GM19452 (cell line): Measurements from ENCODE around the gene LRRC72.
"Not testable (repeated sequence)": the region's sequence is repeated elsewhere in the genome, so short reads cannot be mapped to it uniquely, and the experiment has no call there.

ENCODE experiments used
- ATAC-seq: cut with Tn5 transposase; IDR thresholded peaks from one replicate; pipeline ENCODE4 v1.9.1; 2021; ENCODE audit not compliant: unreplicated experiment

LRRC72 gene

DNA sequence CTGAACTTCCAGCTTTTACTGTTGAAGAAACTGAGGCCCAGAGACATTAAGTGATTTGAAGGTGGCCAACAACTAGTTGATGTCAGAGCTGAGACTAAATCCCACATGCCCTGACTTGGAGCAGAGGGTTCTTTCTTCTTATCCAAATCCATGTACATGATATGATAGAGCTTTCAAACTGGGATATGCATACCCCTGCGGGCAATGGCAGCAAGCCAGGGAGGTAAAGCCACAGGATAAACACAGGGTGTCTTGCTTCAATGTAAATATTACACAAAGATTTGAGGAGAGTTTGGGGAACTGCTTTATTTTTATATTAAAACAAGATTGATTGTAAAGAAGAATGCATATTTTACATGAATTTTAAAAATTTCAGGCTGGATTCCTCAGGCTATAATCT lies 2.3 kb upstream of the LRRC72 start:
- ATAC-seq, result no peak

DNA sequence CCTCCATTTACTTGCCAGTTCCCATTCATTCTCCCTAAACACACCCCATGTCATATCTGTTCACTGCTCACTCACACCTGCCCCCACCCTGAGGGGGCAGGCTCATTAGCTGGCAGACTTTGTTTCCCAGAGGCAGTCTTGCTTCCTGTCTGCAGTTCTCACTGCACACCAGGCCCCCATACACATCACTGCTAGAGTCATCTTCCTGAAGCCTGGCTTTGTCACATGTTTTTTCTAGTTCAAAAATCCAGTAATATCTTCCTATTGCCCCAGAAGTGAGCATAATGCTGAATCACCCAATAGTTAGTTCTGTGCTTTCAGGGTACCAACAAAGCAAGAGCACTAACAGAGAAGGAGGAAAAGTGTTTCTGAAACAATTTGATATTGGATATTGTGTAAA lies 1.9 kb downstream of the LRRC72 start:
- ATAC-seq, result no peak

DNA sequence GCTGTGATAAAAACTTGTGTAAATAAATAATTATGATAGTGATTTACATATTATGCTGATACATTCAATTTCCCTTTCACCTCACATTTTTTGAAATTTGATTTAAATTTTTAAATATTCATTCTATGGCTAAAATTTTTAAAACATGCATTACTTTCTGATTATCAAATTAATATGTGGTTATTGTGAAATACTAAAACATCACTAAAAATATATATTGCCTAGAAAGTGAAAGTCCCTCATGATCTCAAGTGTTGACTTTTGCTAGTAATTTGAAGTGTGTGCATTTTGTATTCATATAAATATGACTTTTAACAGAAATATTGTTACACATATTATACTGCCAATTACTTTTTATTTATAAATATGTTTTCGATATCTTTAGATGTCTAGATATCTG lies 3.1 kb downstream of the LRRC72 start:
- no peak for ATAC-seq

DNA sequence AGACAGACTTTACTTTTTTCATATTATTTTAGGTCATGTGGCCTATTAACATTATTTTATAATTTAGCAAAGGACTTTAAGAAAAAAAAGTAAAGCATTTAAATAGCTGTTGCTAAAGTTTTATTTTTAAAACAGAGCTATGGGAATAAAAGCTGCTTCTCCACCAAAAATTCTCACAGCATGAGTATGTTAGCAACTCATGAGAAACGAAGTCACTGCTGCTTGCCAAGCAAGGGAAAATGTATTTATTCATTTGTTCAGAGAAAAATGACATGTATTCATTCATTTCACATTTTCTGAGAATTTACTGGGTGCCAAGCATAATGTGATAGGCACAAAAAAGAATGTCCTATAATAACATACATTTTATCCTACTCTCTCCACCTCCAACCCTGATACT lies 5.1 kb downstream of the LRRC72 start:
- no peak for ATAC-seq

DNA sequence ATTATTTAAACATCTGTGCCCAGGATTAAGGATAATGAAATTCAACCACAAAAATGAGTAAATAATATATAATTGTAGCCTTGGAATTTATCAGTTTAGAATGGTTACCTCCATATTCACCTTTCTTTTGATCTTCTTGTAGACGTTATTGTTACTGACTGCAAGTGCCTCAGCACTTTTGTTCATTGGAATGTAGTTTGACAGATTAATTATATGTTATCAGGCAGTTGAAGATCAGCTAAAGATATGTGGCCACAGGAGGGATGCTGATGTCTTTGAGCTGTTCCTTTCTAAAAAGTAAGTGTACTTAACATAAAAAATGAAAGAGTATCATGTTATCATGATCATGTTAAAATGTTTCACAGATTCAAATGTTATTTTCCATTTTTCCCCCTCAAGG lies 5.6 kb downstream of the LRRC72 start:
- no peak for ATAC-seq

DNA sequence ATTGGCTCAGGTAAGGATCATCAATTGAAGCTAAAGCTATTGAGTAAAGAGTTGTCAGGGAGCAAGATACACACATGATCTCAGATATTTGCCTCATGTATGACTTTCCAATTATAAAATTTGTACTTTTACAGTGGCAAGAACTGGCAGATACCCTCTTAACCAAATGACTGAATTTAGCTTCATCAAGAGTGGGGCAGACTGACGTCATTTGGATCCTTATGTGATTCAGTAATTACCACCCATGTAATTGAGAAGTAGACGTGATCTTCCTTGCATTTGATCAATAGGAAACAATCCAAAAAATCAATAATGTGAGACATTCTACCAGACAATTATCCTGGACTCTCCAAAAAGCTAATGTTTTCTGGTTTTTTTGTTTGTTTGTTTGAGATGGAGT lies 8.9 kb downstream of the LRRC72 start:
- ATAC-seq, result no peak

DNA sequence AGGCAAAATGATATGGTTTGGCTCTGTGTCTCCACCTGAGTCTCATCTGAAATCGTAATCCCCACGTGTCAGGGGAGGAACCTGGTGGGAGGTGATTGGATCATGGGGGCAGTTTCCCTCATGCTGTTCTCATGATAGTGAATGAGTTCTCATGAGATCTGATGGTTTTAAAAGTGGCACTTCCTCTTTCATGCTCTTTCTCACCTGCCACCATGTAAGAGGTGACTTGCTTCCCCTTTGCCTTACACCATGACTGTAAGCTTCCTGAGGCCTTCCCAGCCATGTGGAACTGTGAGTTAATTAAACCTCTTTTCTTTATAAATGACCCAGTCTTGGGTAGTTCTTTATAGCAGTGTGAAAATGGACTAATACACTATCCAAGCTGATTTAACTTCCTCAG lies 13.9 kb downstream of the LRRC72 start:
- not testable (repeated sequence) for ATAC-seq

DNA sequence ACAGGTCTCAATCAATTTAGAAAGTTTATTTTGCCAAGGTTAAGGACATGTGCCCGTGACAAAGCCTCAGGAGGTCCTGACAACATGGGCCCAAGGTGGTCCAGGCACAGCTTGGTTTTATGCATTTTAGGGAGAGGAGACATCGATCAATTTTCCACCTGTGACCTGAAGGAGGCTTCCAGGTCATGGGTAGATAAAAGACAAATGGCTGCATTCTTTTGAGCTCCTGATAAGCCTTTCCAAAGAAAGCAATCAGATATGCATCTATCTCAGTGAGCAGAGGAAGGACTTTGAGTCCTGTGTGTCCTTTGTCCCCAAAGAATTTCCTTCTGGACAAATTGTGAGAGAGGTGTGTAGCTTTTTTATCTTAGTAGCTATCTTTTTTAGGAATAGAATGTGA lies 15.8 kb downstream of the LRRC72 start:
- no peak for ATAC-seq

DNA sequence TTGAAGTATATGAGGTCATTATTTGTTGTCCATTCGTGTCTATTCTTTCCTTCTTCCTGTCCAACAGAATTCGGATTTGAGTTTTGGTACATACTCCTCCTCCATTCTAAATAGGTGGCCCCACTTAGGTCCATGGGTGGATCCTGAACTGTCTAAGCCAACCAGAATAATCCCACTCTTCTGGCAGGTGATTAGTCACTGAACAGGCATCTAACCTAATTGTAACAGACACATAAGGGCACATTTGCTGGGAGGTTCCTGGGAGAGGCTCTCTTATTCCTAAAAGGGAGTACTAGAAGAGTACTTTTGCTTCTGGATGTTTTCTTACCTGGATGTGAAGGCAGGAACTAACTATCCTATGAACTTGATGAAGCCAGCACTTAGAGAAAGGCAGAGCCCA lies 16.8 kb downstream of the LRRC72 start:
- ATAC-seq, result no peak

DNA sequence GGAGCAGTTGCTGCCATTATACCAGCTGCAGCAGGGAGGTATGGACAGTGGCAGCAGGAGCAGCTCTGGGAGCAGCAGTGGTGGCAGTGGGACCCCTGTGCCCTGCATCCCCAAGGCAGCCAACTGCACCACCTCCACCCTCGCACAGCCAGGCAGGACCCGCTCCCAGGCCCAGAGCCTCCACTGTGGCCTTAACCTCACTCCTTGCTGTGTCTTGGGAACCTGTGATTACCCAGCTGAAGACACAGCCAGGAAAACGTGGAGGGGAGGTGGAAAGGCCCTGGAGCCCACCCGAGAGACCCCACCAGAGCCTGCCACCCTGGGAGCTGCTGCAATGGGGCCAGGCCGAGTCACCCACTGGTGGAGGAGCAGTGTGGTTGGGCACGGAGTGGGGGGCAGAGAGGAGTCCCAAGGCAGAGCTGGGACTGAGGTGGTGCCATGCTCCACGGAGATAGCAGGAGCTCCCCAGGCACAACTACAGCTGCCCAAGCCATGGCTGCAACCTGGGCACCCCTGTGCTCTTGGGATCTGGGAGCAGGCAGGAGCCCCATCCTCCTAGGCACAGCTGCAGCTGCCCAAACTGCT lies 20.4 kb downstream of the LRRC72 start:
- ATAC-seq, result no peak

DNA sequence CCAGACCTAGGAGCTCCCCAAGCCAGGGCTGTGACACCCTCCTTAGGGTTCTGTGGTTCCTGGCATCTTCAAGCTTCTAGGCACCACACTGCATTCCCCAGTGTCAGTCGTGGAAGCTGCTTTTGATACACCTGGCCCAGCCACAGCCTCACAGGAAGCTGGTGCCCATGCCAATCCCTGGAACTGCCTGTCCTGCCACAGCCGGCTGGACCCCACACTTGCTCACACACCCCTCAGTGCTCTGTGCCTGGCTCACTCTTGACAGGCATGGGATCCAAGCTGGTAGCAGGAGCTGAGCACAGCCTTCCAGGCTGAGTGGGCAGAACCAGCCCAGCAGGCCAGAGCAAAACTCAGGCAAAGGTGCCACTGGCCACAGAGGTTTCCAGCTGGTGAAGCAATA lies 21.8 kb downstream of the LRRC72 start:
- no peak for ATAC-seq

DNA sequence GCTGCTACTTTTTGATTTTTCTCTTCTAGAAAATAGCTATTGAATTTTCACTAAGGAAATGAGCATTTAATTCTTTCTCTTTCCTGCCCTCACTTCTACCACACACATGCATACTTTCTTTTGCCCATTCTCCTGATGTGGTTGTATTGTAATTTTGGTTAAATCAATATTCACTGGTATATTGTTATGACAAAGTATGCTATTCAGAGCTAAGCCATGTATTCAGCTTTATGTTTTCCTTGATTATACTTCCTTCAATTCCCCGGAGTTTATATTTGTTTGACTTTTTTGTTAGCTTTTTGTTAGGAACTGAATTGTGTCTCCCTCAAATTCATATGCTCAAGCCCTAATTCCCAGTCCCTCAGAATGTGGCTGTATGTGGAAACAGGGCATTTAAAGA lies 24.0 kb downstream of the LRRC72 start:
- no peak for ATAC-seq

DNA sequence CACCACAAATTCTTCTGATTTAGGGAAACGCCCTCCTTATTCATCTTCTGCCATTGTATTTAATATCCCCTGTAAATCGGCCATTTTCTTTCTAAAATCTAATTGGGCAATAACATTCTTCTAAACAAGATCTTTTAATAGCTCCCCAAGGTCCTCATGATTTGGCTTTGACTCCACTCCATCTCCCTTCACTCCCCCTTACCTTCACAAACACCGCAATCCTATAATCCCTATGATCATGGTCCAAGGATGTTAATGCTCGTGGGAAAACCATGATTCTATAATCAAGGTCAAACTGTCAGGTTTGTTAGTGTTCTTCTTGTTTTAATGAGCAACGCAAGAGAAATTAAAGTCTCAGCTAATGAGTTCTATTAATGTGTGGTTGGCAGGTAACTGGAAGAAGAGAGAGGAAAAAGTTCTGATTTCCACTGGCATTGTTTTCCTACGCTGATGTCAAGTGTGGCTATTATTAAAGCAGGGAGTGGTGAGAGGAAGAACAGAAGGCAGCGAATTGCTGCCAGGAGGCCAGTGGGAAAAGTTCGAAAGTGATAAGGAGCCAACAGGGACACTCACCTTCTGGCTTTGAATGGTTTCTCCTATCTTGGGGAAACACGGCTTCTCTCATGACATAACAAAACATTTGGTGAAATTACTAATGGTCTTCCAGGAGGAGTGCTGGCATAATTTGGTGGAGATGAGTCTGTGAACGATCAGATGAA lies 28.1 kb downstream of the LRRC72 start:
- ATAC-seq, result no peak

DNA sequence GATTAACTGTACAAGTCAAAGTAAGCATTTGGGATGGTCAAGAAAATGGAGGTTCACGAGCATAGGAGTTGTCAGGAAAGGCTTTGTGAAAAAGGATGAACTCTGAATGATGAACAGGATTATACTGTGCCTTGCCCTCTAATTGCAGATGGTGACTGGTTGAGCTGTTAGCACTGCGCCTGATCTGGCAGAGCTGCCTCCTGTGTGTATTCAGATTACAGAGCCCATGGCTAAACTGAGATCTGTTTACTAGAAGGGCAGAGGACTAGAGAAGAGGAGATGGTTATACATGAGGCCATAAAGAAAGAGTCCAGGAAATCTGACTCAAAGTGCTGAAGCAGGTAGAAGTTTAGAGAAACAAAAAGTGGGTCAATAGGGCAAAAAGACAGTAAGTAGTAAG lies 29.7 kb downstream of the LRRC72 start:
- no peak for ATAC-seq

DNA sequence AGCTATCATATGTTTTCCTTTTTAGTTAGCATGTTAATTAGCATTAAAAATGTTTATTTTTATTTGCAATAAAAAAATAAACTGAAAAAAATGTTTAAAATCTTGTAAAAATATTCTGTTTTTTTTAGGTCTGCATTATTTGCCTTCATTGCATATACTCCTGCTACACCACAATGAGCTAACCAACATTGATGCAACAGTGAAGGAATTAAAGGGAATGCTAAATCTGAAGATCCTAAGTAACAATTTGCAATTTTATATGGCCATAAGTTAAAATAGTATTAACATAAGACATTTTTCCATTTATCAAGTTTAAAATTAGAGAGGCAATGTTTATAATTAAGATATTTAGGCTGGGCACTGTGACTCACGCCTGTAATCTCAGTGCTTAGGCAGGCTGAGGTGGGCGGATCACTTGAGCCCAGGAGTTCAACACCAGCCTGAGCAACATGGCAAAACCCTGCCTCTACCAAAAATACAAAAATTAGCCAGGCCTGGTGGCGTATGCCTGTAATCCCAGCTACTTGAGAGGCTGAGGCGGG lies 32.2 kb downstream of the LRRC72 start:
- ATAC-seq, result no peak

DNA sequence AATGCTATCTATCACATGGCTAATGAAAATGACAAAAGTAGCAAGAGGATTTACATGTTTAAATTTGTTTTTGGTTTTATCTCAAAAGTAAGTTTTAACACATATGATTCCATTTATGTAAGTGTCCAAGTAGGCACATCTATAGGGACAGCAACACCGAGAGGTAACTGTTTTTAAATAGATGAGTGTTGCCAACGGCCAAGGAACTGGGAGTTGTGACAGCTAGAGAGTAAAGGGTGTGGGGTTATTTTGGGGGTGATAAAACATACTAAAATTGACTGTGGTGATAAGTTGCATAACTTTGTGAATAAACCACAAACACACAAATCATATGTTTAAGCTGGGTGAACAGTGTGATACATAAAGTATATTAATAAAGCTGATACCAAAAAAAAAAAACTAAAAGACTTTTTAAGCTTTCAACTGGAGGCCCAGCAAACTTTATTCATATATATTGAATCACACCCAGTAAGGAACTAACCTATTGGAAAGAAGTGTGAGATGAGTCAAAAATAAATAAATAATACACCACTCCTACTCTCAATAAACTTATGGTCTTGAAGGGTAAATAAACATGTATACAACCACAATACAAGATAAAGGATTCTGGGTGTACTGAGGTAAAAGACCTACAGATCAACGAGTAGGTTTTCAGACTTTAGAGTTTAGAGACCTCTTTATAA lies 33.0 kb downstream of the LRRC72 start:
- no peak for ATAC-seq

DNA sequence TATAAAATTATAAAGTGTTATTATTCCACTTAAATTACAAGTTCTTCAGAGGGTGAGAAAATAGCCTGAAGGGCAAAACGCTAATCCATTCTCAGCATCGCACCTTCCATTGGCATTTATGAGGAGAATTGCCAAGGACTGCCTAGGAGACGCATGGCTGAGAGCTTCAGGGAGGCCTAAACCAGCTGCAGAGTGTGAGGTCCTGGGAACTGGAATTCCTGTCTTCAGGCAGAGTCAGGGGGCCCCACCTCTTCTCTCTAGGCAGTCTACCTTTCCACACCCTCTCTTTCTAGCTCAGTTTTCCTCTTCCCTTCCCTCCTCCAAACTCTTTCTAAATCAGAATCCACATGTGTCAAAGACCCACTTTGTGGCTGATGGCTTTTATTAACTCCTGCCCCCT lies 35.3 kb downstream of the LRRC72 start:
- ATAC-seq, result no peak

DNA sequence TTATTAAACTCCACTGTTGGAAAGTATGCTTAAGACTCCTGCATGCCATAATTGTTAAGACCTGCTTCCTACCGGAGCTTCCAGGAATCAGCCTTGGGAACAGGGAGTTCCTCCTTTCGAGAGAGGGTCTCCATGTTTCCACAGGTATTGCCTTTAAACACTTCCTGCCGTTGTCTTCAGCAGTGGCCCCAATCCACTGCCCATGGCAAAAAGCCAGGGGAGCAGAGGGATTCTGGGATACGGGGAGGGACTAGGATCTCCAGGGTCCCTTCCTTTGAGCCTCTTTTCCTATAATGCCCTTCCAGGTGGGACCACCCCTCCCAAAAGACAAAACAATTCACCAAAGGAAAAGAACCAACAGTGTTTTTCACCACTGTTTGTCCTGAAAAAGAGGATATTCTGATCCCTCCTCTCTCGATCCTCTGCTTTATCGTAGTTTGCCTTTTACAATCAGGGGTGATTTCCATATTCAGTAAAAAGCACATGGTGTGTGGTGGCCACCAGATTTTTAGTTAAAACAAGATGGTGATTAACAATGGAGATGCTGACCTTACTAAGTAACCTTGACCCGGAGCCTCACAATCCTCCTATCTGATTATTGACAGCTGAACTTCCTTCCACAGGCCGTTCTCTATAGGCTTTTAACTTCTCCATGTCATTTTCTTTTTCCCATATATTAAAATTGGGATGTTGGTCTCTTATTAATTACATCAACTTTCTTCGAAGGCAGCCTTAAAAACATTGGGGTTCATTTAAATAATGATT lies 36.0 kb downstream of the LRRC72 start:
- no peak for ATAC-seq

DNA sequence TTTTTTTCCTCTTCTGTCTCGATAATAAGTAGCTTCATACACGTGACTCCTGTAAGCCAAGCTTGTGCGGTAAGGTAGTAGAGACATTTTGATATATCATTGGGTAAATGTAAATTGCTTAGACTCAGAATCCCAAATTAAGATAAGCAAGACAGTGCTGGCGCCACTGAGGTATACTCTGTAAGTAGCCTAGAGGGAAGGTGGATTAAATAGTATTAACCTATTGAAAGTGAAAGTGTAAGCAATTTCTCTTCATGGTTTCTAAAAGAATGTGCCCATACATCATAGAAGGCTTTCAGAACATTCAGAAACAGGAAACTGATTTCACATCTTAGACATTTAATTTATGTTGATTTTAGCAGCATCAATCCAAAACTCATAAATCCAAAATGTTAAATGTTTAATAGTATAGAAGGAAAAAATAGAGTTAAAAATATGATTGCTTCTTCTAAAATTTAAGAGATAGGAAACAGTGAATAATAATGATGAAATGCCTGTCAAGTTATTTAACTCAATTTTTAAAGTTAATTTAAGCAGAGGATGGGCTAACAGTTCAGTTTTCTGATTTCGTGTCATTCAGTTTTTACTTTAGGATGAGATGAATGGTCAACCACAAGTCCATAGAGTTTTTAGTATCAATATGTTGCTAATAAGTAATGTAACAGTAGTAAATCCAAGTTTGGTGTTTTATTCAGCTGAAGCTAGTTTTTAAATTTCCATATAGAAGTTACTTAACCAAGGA lies 36.8 kb downstream of the LRRC72 start:
- peak; percentile 59 for ATAC-seq

DNA sequence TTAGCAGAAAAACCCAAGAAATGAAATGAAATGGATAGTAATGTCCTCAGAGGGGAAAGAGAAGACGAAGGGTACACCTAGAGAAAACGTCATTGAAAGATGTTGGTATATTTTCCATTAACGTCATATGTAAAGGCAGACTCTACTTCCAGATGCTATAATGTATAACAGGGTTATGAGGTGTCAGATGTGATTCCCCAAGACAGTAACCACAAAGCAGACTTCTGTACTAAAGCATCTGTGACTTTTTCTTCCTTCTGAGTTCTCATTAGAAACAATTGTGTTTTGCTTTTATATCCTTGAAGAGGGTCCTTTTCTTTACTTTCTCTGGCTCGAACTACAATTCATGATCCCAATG lies 37.4 kb downstream of the LRRC72 start:
- ATAC-seq, result peak; percentile 37

DNA sequence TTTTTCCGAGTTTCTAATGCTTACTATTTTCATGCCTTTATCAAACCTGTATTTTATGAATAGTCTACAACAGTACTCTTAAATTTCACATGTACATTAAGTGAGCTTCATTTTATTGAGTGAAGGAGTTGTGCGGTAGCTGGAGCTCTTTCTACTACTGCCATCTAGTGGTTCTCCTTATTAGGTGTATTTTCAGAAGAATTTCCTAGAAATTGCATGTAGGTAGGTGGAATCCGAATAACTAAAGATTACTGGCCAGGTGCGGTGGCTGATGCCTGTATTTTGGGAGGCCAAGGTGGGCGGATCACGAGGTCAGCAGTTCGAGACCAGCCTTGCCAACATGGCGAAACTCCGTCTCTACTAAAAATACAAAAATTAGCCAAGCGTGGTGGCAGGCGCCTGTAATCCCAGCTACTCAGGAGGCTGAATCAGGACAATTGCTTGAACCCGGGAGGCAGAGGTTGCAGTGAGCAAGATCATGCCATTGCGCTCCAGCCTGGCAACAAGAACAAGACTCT lies 38.3 kb downstream of the LRRC72 start:
- no peak for ATAC-seq
